DMS79 (cell line): Measurements from ENCODE around the gene SOD1.
"Not testable (repeated sequence)": the region's sequence is repeated elsewhere in the genome, so short reads cannot be mapped to it uniquely, and the experiment has no call there.

Experiments
- DNase-seq: peaks from one replicate; lab custom pipeline; 2025; lab: John Stamatoyannopoulos, UW

Gene SOD1

GRCh38 chr21:31656199-31657095 is 3.0 kb upstream of the SOD1 start:
- DNase-seq = no peak

- no peak for DNase-seq
These were observed 1.4 kb upstream of the SOD1 start for GRCh38 chr21:31658053-31658452.

- DNase-seq = no peak
These were observed 282 bp upstream of the SOD1 start for GRCh38 chr21:31659286-31659535.

GRCh38 chr21:31660259-31660565 is 719 bp downstream of the SOD1 start:
- no peak for DNase-seq

- no peak for DNase-seq
These were observed 1.1 kb downstream of the SOD1 start for GRCh38 chr21:31660591-31660990.

GRCh38 chr21:31663584-31664249 is 4.2 kb downstream of the SOD1 start:
- DNase-seq = no peak

- DNase-seq = no peak
These were observed 5.9 kb downstream of the SOD1 start for GRCh38 chr21:31665397-31665796.

- not testable (repeated sequence) for DNase-seq
These were observed 6.4 kb downstream of the SOD1 start for GRCh38 chr21:31665869-31666268.

GRCh38 chr21:31666445-31667010 is 7.0 kb downstream of the SOD1 start:
- no peak for DNase-seq

- no peak for DNase-seq
These were observed 7.6 kb downstream of the SOD1 start for GRCh38 chr21:31667132-31667531.

GRCh38 chr21:31667639-31668038 is 8.1 kb downstream of the SOD1 start:
- no peak for DNase-seq

GRCh38 chr21:31668651-31669491 is 9.4 kb downstream of the SOD1 start:
- no peak for DNase-seq

GRCh38 chr21:31670070-31670469 is 10.6 kb downstream of the SOD1 start:
- DNase-seq = no peak

- no peak for DNase-seq
These were observed 11.7 kb downstream of the SOD1 start for GRCh38 chr21:31671146-31671716.

- DNase-seq = no peak
These were observed 12.4 kb downstream of the SOD1 start for GRCh38 chr21:31671931-31672330.

GRCh38 chr21:31673321-31673912 is 13.9 kb downstream of the SOD1 start:
- DNase-seq = no peak

GRCh38 chr21:31675318-31675717 is 15.8 kb downstream of the SOD1 start:
- DNase-seq = no peak

- DNase-seq = no peak
These were observed 16.5 kb downstream of the SOD1 start for GRCh38 chr21:31675960-31676359.

- no peak for DNase-seq
These were observed 17.6 kb downstream of the SOD1 start for GRCh38 chr21:31677047-31677446.

- DNase-seq = no peak
These were observed 19.0 kb downstream of the SOD1 start for GRCh38 chr21:31678478-31678877.

GRCh38 chr21:31682620-31683019 is 23.1 kb downstream of the SOD1 start:
- DNase-seq = no peak

- no peak for DNase-seq
These were observed 23.5 kb downstream of the SOD1 start for GRCh38 chr21:31683029-31683428.
